OCI-LY7 (cell line): ENCODE measurements around the gene CLIC4. TPM values are rescaled to one million over a fixed set of nuclear protein-coding genes. Genes with fewer than 3 reads are reported as not detected.

Experiments
- BruUV-seq: library from RNA; stranded (reverse); fragments of 400-500 nt; replicated peaks from 2 replicates; lab custom pipeline; 2021; lab: Mats Ljungman, UMichigan
- CTCF ChIA-PET: fragments of 300-600 bp; sonication (Branson Sonifier 250); formaldehyde crosslinking; loops from one replicate; lab custom pipeline; 2022; ENCODE audit warnings: antibody characterized with exemption; ENCODE audit not compliant: unreplicated experiment; lab: Charles Lee
- POLR2A ChIA-PET: fragments of 300-600 bp; sonication (Branson Sonifier 250); formaldehyde crosslinking; loops from one replicate; lab custom pipeline; 2022; ENCODE audit warnings: antibody characterized with exemption; lab: Charles Lee
- DNase-seq: peaks from one replicate; pipeline ENCODE4 v3.0.0-alpha.2; 2015; ENCODE audit warnings: low spot score
- H2AFZ ChIP-seq: fragments of 200-600 bp; sonication (generic), shearing (Covaris generic); 2 replicates; pipeline ENCODE4 v1.6.1; 2014; ENCODE audit warnings: mild to moderate bottlenecking, antibody characterized with exemption, low read length, moderate library complexity
- H3K27ac ChIP-seq: fragments of 200-600 bp; sonication (generic); 2 replicates; pipeline ENCODE4 v1.5.1; 2014; ENCODE audit warnings: mixed run types, low read depth, mild to moderate bottlenecking, moderate library complexity, low read length, inconsistent platforms; ENCODE audit not compliant: poor library complexity, severe bottlenecking
- H3K36me3 ChIP-seq: fragments of 200-600 bp; sonication (generic); 2 replicates; pipeline ENCODE4 v1.6.1; 2014; ENCODE audit warnings: mild to moderate bottlenecking, antibody characterized with exemption, low read length, moderate library complexity, mixed read lengths; ENCODE audit not compliant: insufficient read depth
- H3K4me1 ChIP-seq: fragments of 200-600 bp; sonication (generic); 2 replicates; pipeline ENCODE4 v1.5.1; 2014; ENCODE audit warnings: mild to moderate bottlenecking, low read length; ENCODE audit not compliant: insufficient read depth, poor library complexity, severe bottlenecking
- H3K4me2 ChIP-seq: fragments of 200-600 bp; sonication (generic); 2 replicates; pipeline ENCODE4 v1.6.1; 2014; ENCODE audit warnings: mild to moderate bottlenecking, low read length
- H3K4me3 ChIP-seq: fragments of 200-600 bp; sonication (generic); 2 replicates; pipeline ENCODE4 v1.5.1; 2014; ENCODE audit warnings: mild to moderate bottlenecking, low read depth, low read length; ENCODE audit not compliant: poor library complexity, severe bottlenecking
- H3K79me2 ChIP-seq: fragments of 200-600 bp; sonication (generic); 2 replicates; pipeline ENCODE4 v1.6.1; 2016; ENCODE audit warnings: low read depth, mild to moderate bottlenecking, low read length, moderate library complexity, mixed read lengths; ENCODE audit not compliant: insufficient read depth
- H3K9me2 ChIP-seq: fragments of 200-600 bp; sonication (generic); 2 replicates; pipeline ENCODE4 v1.6.1; 2016; ENCODE audit warnings: mild to moderate bottlenecking, low read length, mixed read lengths; ENCODE audit not compliant: insufficient read depth
- H3K9me3 ChIP-seq: fragments of 200-600 bp; sonication (generic); 2 replicates; pipeline ENCODE4 v1.6.1; 2014; ENCODE audit warnings: mild to moderate bottlenecking, mixed run types, low read length, mixed read lengths
- H4K20me1 ChIP-seq: fragments of 200-600 bp; sonication (generic); 2 replicates; pipeline ENCODE4 v1.6.1; 2014; ENCODE audit warnings: mild to moderate bottlenecking, antibody characterized with exemption, low read length, moderate library complexity, mixed read lengths; ENCODE audit not compliant: insufficient read depth
- EZH2phosphoT487 ChIP-seq: fragments of 200-600 bp; sonication (generic); IDR thresholded peaks from 2 replicates; pipeline ENCODE4 v1.6.1; 2018; ENCODE audit warnings: low read depth, borderline replicate concordance, mild to moderate bottlenecking, mixed run types, antibody characterized with exemption, low read length, moderate library complexity, mixed read lengths
- intact Hi-C: fragments of 100-400 bp; cut with micrococcal nuclease; formaldehyde crosslinking; loops from one replicate; pipeline ENCODE4 v1.10.0; 2022; ENCODE audit not compliant: unreplicated experiment
- total RNA-seq, 2 experiments: library from RNA; depleted of rRNA in 1 of 2; stranded (reverse); fragments of >200 nt in 1 of 2; shearing (Covaris generic) in 1 of 2; gene quantifications; 2 replicates each; pipeline ENCODE4 v1.2.3, GENCODE V29; 2014 to 2022
- TF ChIP-seq, protein P1 (sequence below): fragments of 200-600 bp; sonication (generic); conservative IDR thresholded peaks from 2 replicates; pipeline ENCODE4 v1.5.1; 2014; ENCODE audit warnings: mild to moderate bottlenecking, antibody characterized with exemption, low read length, moderate library complexity, mixed read lengths

The CLIC4 gene
- total RNA-seq, 2 experiments from 2014 or later, result 35.5 to 116 TPM

DNA sequence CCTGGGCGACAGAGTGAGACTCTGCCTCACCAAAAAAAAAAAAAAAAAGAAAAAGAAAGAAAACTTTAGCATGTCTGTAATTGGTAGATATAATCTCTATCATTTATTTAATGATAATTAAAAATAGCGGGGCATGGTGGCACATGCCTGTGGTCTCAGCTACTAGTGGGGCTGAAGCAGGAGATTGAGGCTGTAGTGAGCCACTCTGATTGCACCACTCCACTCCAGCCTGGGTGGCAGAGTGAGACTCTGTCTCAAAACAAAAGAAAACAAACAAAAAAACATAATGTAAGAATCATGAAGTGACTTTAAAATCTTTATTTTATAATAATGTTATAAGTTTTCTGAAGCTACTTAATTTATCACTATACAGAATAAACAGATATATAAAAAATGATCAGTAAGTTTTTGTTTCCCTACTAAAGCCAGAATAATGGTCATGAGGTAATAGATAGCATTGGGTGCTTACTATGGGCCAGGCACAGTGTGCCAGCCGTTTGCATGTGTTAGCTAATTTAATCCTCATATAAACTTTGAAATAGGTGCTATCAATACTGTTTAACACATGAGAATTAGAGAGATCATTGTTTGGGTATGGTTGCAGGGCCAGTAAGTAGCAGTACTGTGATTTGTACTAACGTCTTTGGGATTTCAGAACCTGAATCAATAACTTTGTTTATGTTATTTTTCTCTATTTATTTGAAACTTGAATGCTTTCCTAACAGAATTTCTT, 23.8 kb downstream of the CLIC4 start:
- no peak for DNase-seq
- Histone ChIP-seq H3K4me2 (peak overlapping the region; percentile 13; the same call in 1 of the 2 replicates), H4K20me1 (0 out of 2 replicates have a peak, but pooled peaks cover 11% of the 10 kb centered on the region), H3K4me1 (peaks cover 22% of the 10 kb centered on the region), H3K27ac (no peak overlapping the region), H3K9me3 (no peaks in the 10 kb centered on the region), H3K4me3 (no peak overlapping the region), H2AFZ (no peak overlapping the region), H3K79me2 (peaks cover 98% of the 10 kb centered on the region), H3K36me3 (peaks cover 26% of the 10 kb centered on the region), H3K9me2 (no peaks in the 10 kb centered on the region)
- no TSS peak for BruUV-seq
- intact Hi-C loops, result no loop called here
- POLR2A ChIA-PET, result interaction anchor here (0.6 to 1.0 kb wide), 4 partner anchors 17 to 67 kb away, joined by 3 to 4 read pairs (median 3); partner anchors contain the start of gene CLIC4
- TF ChIP-seq EZH2phosphoT487, result no peak
- CTCF ChIA-PET, result no interaction called here

DNA sequence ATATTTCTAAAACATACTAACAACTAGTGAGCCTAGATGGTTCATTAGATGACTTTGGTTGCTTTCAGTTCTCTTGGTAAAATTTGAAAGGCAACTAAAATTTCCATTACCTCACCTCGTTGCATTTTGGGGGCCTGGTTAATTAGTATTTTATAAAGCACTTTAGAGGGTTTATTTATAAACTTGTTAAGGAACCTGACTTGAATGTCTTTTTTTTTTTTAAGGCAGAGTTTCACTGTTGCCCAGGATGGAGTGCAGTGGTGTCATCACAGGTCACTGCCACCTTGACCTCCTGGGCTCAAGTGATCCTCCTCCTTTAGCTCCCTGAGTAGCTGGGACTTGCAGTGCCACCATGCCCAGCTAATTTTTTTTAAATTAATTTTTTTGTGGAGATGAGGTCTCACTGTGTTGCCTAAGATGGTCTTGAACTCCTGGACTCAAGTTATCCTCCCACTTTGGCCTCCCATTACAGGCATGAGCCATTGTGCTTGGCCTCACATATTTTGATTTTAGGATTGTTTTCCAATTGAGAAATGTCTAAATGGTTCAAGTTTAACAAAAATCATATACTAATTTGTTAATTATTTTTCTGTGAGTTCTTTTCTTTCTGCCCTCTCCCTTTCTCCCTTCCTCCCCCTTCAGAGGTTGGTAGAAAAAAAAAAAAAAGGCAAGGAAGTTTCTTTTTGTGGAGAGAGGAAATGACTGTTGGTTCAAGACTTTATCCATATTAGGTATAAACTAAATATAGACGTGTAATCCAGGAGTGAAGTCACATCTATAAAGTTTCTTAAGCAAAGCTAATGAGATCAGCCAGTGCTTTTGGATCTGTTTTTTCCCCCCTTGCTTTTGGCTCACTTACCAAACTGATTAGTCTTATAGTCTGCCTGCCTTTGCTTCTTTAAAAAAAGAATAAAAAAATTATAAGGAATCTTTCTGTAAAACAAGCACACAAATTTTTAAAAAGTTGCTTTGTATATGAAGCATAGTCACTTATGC, 24.7 kb downstream of the CLIC4 start:
- H3K4me1 ChIP-seq, result peaks cover 22% of the 10 kb centered on the region
- POLR2A ChIA-PET, result interaction anchor here (0.8 kb wide), 1 partner anchor 55 kb away, joined by 3 read pairs; no protein-coding TSS in a partner anchor
- H3K9me3 ChIP-seq, result no peaks in the 10 kb centered on the region
- H3K4me3 ChIP-seq, result no peak overlapping the region
- CTCF ChIA-PET, result no interaction called here
- DNase-seq, result no peak
- H3K36me3 ChIP-seq, result peaks cover 30% of the 10 kb centered on the region
- intact Hi-C loops, result no loop called here
- no peak overlapping the region for H3K27ac ChIP-seq
- TF ChIP-seq, protein P1, sequence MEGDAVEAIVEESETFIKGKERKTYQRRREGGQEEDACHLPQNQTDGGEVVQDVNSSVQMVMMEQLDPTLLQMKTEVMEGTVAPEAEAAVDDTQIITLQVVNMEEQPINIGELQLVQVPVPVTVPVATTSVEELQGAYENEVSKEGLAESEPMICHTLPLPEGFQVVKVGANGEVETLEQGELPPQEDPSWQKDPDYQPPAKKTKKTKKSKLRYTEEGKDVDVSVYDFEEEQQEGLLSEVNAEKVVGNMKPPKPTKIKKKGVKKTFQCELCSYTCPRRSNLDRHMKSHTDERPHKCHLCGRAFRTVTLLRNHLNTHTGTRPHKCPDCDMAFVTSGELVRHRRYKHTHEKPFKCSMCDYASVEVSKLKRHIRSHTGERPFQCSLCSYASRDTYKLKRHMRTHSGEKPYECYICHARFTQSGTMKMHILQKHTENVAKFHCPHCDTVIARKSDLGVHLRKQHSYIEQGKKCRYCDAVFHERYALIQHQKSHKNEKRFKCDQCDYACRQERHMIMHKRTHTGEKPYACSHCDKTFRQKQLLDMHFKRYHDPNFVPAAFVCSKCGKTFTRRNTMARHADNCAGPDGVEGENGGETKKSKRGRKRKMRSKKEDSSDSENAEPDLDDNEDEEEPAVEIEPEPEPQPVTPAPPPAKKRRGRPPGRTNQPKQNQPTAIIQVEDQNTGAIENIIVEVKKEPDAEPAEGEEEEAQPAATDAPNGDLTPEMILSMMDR, result no peak
- no peak for TF ChIP-seq EZH2phosphoT487
- H2AFZ ChIP-seq, result no peak overlapping the region
- no TSS peak for BruUV-seq
- 0 out of 2 replicates have a peak, but pooled peaks cover 11% of the 10 kb centered on the region for H4K20me1 ChIP-seq
- no peaks in the 10 kb centered on the region for H3K9me2 ChIP-seq
- peak overlapping the region; percentile 13 for H3K4me2 ChIP-seq
- H3K79me2 ChIP-seq, result peaks cover 100% of the 10 kb centered on the region

DNA sequence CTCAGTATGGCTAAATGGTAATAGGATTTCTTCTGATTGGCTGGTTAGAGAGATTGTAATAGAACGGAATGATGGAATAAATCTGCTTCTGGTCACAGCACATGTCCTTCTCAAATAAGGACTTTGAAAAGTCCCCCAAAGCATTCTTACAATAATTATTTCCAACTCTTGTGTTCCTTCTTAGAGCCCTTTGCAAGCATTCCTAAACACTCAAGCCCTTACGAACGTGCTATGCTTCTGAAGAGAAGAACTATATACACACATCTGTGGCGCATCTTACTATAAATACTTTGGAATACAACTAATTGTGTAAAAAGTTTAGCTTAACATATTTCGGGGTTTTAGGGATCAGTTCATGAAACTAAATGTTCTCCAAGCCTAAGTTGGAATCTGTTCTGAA, 25.6 kb downstream of the CLIC4 start:
- no peaks in the 10 kb centered on the region for H3K9me3 ChIP-seq
- DNase-seq, result no peak
- peaks cover 30% of the 10 kb centered on the region for H3K36me3 ChIP-seq
- H3K27ac ChIP-seq, result no peak overlapping the region
- intact Hi-C loops, result no loop called here
- CTCF ChIA-PET, result no interaction called here
- H3K9me2 ChIP-seq, result no peaks in the 10 kb centered on the region
- H3K4me3 ChIP-seq, result no peak overlapping the region
- POLR2A ChIA-PET, result no interaction called here
- no TSS peak for BruUV-seq
- H3K4me2 ChIP-seq, result no peak overlapping the region
- H4K20me1 ChIP-seq, result 0 out of 2 replicates have a peak, but pooled peaks cover 5% of the 10 kb centered on the region
- H3K4me1 ChIP-seq, result peaks cover 31% of the 10 kb centered on the region
- no peak for TF ChIP-seq EZH2phosphoT487
- TF ChIP-seq, protein P1, result no peak
- peaks cover 100% of the 10 kb centered on the region for H3K79me2 ChIP-seq
- no peak overlapping the region for H2AFZ ChIP-seq
